NOMO-1 treated with dmso at 0.1 percent for 144 hours (cell line): ENCODE results near the gene TPST1.

Experiments
- DNase-seq: peaks from one replicate; lab custom pipeline; 2025; ENCODE audit not compliant: unreplicated experiment; lab: John Stamatoyannopoulos, UW

Gene TPST1

DNA sequence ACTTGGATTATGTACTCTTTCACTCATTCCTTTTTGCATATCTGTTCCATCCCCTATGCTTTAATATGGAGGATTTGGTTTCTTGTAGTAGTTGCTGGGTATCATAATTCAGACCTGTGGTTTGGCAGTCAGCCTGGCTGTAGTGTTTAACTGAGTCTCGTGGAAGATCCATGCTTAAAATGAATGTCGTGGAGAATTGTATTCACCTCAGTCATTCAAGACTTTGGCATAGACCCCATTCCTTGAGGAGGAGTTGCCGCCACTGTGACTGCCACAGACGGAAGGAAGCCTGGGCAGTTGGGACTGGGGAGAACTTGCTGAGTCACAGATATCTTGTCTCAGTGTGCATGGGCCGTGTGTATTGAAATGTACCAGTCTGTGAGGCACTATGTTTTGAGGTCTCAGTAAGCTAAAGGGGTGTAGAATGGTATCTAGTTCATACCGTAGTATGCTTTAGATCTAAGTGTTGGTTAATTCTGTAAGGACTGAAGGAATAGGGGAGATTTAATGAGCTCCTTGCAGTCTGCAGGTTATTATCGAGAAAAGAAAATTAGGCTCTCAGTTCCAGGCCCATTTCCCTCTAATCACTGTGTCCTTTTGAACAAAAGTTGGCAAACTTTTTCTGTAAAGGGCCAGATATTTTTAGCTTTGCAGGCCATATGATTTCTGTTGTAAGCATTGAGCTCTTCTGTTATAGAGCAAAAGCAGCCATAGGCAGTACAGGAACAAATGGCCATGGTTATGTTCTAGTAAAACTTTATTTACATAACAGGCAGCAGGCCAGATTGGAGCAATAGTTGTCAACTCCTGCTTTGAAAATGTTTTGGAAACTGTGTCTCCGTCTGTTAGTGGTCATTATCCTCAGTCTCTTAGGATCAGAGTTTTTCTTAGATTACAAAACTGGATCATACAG, 76.8 kb downstream of the TPST1 start:
- peak; percentile 35 for DNase-seq

DNA sequence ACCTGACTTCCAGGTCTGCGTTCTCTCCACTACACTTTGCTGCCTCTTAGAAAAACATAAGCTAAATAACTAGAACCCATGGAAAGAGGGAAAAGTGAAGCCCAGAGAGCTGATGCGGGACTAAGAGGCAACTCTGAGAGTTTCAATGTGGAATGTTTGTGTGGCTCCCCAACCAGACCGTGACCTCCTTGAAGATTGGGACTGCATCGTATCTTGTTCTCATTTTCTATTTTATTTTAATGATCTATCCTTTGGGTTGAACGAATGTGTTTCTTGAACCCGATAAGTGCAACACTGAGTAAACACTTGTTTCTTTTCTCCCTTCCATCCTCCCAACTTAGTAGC, 77.4 kb downstream of the TPST1 start:
- DNase-seq: no peak

DNA sequence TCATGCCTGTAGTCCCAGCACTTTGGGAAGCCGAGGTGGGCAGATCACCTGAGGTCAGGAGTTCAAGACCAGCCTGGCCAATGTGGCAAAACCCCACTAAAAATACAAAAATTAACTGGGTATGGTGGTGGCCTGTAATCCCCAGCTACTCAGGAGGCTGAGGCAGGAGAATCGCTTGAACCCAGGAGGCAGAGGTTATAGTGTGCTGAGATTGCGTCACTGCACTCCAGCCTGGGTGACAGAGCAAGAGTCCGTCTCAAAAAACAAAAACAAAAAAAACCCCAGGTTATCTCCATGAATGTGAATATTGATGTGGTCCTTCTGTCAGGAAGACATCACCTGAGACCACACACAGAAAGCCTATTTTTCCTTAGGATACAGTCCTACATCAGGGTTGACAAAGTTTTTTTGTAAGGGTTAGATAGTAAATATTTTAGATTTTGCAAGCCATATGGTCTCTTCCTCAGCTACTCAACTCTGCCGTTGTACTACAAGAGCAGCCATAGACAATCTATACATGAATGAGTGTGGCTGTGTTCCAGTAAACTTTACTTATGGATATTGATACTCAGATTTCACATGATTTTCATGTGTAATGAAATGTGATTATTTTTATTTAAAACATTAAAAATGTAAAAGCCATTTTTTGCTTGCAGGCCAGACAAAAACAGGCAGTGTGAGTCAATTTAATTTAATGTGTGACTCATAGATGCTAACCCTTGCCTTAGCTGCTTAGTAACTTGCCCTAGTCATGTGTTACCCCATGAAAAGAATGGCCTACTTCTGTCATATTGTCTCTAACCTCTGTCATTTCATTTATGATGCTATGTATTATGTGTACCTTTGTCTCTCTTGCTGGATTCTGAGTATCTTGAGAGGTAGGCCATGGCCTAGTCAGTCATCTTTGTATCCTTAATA, 78.1 kb downstream of the TPST1 start:
- DNase-seq: no peak

DNA sequence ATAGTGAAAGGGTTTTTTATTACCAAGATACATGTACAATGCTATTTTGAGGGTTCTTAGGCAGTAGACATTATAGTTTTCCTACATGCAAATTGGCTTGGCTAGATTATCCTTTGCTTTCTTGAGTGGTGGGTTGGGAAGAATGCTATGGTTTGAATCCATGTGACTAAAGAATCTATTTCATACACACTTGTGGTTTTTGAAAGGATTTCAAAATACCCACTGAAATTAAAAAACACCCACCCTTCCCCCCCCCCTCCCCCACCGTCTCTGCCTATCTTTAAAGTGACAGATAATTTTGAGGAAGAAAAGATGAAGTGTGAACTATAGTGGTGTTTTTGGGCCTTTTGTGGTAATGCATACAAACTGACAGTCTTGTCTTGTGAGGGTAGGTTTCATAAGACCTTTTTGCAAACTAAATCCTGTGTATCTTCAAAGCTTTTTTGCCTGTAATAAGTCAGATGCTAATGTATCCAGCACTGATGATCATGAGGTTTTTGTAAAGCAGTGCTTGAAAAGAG, 90.9 kb downstream of the TPST1 start:
- DNase-seq: peak; percentile 81

GRCh38 chr7:66296557-66296956, 91.4 kb downstream of the TPST1 start:
- DNase-seq: no peak

DNA sequence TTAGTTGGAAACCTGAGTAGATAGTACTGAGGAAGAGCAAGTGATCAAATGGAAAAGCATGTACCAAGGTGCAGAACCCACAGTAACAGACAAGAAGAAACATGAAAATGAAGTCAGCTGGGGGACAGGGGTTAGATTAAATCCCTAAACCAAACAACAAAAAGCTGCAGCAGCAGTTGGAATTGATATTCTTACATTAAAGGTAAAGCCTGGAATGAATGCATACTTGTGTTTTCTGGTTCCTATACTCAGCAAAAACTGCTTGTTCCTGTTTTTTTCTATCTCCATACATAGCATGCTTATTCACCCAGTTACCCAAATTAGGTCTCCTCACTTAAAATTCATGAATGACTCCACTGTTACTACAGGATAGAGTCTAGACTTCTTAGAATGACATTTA, 92.4 kb downstream of the TPST1 start:
- DNase-seq: no peak

DNA sequence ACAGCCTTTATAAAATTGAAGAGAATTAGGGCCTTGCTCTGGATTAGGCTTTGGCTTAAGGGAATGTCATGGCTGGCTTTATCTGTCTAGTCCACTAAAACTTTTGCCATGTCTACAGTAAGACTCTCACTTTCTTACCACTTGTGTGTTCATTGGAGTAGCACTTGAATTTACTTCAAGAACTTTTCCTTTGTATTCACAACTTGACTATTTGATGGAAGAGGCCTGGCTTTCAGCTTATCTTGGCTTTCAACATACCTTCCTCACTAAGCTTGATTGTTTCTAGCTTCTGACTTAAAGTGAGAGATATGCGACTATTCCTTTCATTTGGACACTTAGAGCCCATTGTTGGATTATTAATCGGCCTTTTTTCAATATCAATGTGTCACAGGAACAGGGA, 96.1 kb downstream of the TPST1 start:
- no peak for DNase-seq

DNA sequence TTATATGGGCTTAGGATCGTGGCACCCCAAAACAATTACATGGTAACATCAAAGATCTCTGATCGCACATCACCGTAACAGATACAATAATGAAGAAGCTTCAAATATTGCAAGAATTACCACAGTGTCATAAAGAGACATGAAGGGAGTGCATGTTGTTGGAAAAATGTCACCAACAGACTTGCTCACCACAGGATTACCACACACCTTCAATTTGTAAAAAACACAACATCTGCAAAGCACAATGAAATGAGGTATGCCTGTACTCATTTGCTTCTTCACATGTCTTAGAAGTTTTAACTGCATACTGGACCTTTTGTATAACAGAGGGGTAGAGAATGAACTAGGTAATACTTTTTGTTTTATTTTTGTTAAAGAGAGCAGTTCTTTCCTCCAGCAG, 96.6 kb downstream of the TPST1 start:
- peak; percentile 49 for DNase-seq

DNA sequence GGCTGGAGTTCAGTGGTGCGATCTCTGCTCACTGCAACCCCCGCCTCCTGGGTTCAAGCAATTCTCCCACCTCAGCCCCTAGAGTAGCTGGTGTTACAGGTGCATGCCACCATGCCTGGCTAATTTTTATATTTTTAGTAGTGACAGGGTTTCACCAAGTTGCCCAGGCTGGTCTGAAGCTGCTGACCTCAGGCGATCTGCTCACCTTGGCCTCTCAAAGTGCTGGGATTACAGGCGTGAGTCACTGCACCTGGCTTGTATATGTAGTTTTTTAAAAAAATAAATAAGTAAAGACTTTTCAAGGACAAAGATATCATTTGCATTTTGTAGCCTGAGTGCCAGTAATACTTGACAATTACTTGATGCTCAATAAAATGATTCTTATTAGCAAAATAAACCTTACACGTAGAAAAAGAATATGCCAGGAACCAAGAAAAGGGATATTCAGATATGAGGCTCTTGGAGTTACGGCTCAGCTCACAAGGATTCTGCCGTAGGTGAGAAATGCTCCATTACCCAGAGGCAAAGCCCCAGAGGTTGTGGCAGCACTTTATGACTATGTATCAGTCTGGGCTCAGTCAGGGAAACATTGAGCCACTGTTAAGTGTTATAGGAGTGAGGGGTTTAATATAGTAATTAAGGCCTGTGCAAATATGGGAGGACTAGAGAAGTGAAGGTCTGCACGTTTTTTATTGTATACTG, 98.5 kb downstream of the TPST1 start:
- no peak for DNase-seq

GRCh38 chr7:66304536-66304935, 99.4 kb downstream of the TPST1 start:
- no peak for DNase-seq

GRCh38 chr7:66306243-66306642, 101.1 kb downstream of the TPST1 start:
- no peak for DNase-seq

GRCh38 chr7:66307591-66308215, 102.6 kb downstream of the TPST1 start:
- DNase-seq: no peak

- DNase-seq: no peak
Observed at GRCh38 chr7:66308411-66308810, 103.3 kb downstream of the TPST1 start.

DNA sequence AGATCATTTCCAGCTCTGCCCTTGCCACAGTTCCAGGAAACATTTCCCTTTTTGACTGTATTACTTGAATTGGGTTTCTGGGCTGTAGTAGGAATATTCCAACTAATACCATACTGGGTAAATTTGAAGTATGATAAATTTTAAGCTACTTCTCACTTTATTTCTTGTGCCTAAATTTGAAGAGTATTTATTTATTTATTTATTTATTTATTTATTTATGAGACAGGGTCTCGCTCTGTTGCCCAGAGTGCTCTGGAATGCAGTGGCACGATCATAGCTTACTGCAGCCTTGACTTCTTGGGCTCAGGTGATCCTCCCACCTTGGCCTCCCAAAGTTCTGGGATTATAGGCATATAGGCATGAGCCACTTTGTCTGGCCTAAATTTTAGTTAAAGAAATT, 105.5 kb downstream of the TPST1 start:
- DNase-seq: no peak

- no peak for DNase-seq
Observed at GRCh38 chr7:66313886-66314568, 108.9 kb downstream of the TPST1 start.

- DNase-seq: no peak
Observed at GRCh38 chr7:66315192-66315591, 110.1 kb downstream of the TPST1 start.

- no peak for DNase-seq
Observed at GRCh38 chr7:66319407-66319979, 114.4 kb downstream of the TPST1 start.

- DNase-seq: no peak
Observed at GRCh38 chr7:66321283-66321682, 116.1 kb downstream of the TPST1 start.

DNA sequence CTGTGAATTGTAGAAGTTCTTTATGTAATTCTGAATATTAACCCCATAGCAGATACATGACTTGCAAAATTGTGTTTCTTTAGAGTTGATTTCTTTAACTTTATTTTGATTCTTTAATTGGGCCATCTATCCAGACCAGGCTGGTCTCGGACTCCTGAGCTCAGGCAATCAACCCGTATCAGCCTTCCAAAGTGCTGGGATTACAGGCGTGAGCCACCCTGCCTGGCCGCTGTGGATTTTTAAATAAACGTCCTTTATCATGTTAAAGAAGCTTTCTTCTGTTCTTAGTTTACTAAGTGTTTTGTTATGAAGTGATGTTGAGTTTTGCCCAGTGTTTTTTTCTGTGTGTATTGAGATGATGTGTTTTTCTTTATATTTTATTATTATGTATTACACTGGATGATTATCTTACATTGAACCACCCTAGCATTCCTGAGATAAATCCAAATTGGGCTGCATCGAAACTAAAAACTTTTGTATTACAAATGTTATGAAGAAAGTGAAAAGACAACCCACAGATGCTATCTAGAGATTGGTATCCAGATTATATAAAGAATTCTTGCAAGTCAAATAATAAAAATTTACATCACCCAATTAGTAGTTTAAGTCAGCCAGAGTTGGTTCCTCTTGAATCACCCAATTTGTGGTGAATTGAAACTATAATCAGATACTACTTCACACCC, 118.1 kb downstream of the TPST1 start:
- DNase-seq: no peak
